ENCODE results near the gene FNDC8. TPM values are rescaled to one million over a fixed set of nuclear protein-coding genes. Genes with fewer than 3 reads are reported as not detected.

The FNDC8 gene
- total and polyA plus RNA-seq, 2 of the 4 experiments (the other 2 are of a cell fraction) = not detected

DNA sequence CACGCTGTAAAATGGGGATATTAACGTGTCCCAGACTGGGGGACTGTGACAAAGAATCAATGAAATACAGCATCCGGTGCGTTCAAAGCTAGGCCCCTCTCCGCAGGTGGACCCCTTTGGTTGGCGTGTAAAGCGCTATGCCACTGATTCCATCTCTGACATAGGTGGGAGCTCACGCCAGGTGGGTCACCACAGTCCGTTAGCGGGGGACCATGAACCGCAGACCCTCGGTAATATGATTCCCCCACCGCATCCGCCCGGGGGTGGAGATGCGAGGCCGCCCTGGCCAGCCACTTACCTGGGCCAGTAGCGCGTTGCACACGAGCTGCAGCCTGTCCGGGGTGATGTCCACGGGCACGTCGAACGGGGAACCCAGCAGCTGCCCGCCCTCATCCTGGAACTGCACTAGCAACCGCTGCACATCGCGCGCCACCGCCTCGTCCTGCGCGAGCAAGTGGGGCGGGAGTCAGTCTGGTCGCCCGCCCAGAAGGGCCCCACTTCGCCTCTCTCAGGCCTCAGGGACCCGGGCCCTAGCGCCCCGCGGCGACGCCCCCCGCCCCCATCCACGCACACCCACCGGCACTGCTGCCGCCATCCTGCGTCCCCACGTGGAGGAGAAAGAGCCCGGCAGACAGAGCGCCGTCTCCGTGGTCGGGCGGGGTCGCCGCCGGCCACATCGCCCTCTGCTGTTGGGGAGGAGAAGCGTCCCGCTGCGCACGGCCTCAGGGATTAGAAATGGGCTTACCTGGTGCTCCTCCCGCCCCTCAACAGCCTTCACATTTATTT is 20.5 kb downstream of the FNDC8 start, which contains the start of gene NLE1:
NLE1 (minus strand) TSS at position 623 of the 786 bp plus-strand sequence; CDS start at position 595, 28 bp downstream.
- H3K36me3 ChIP-seq (ENCODE audit: control insufficient read depth, insufficient read depth, low read length) = peaks cover 25% of the 10 kb centered on the region
- in situ Hi-C loops (cut with MboI; ENCODE audit: low sequenced_read_pairs) (no loop called here), intact Hi-C loops (cut with micrococcal nuclease) (no loop called here), dilution Hi-C loops (cut with HindIII; ENCODE audit: low sequenced_read_pairs, unreplicated experiment) (no loop called here)
- WGBS, 2 experiments (ENCODE audit: extremely low coverage in 2 of 2, insufficient read length in 1 of 2) = 1% methylated on average over 30 of the region's 65 CpGs; no CpG with 5 or more reads in 1 of the 2 experiments
- H2BK5ac ChIP-seq (ENCODE audit: low read depth, low read length, poor library complexity, severe bottlenecking) = peak within 1 kb of the TSS; percentile 6
- peak within 1 kb of the TSS; percentile 93 for H3K4me2 ChIP-seq (ENCODE audit: low read depth, low read length)
- H3K18ac ChIP-seq (ENCODE audit: low read depth, low read length) = no peak within 1 kb of the TSS
- H2AK5ac ChIP-seq (ENCODE audit: low read depth, low read length) = peak within 1 kb of the TSS; percentile 91
- peak within 1 kb of the TSS; percentile 53; the same call in 1 of the 2 replicates for H3K23ac ChIP-seq (ENCODE audit: low read depth, low read length)
- H4K20me1 ChIP-seq (ENCODE audit: insufficient read depth, low read length) = no peaks in the 10 kb centered on the region
- no peak within 1 kb of the TSS for H2BK120ac ChIP-seq (ENCODE audit: low read depth, low read length)
- peaks cover 14 to 20% of the 10 kb centered on the region in 2 experiments for H3K79me1 ChIP-seq (ENCODE audit: low read depth in 1 of 2, low read length in 2 of 2)
- H3K9me3 ChIP-seq (ENCODE audit: control insufficient read depth, insufficient read depth, low read length) = no peaks in the 10 kb centered on the region
- H2BK20ac ChIP-seq (ENCODE audit: low read depth, low read length) = no peak within 1 kb of the TSS
- peak within 1 kb of the TSS; percentile 14 for H4K5ac ChIP-seq (ENCODE audit: low read depth, low read length)
- CTCF ChIA-PET = interaction anchor here (0.6 to 1.2 kb wide), 3 partner anchors 12 to 262 kb away, joined by 3 to 4 read pairs (median 3); no protein-coding TSS in a partner anchor
- peak within 1 kb of the TSS; percentile 48 for H3K14ac ChIP-seq (replicated peaks; ENCODE audit: low read depth, low read length)
- peak within 1 kb of the TSS; percentile 87 for H2AK9ac ChIP-seq (replicated peaks; ENCODE audit: low read depth, low read length, poor library complexity)
- H3K9ac ChIP-seq (ENCODE audit: low read depth, low read length) = peak within 1 kb of the TSS; percentile 89
- H3K4ac ChIP-seq (ENCODE audit: low read depth, low read length) = peak within 1 kb of the TSS; percentile 18
- peak within 1 kb of the TSS; percentile 80 for H4K91ac ChIP-seq (ENCODE audit: insufficient read depth, low read depth, low read length)
- peaks cover 3% of the 10 kb centered on the region; the same call in 1 of the 2 replicates for H3K9me1 ChIP-seq (ENCODE audit: insufficient read depth, low read length)
- no peak within 1 kb of the TSS for H2BK15ac ChIP-seq (ENCODE audit: low read depth, low read length)
- H3K4me3 ChIP-seq (ENCODE audit: insufficient read depth, low read depth, low read length) = peak within 1 kb of the TSS; percentile 89
- peak within 1 kb of the TSS; percentile 83 to 91; a peak in 3 of 4 replicates for H4K8ac ChIP-seq (ENCODE audit: low read depth in 2 of 2, low read length in 2 of 2)
- peak within 1 kb of the TSS; percentile 43 for H3K27ac ChIP-seq (ENCODE audit: insufficient read depth, low read length)
- DNase-seq (peak; percentile 74), ATAC-seq (ENCODE audit: low read depth) (peak; percentile 99)
- H3K27me3 ChIP-seq (ENCODE audit: control insufficient read depth, insufficient read depth, low read length) = peaks cover 7% of the 10 kb centered on the region
- POLR2A ChIA-PET (ENCODE audit: unreplicated experiment) = no interaction called here
- H3K56ac ChIP-seq (ENCODE audit: extremely low read depth, insufficient read depth, low read length) = peak within 1 kb of the TSS; percentile 24
- H2AFZ ChIP-seq (replicated peaks; ENCODE audit: low read length, poor library complexity) = peak within 1 kb of the TSS; percentile 94
- H3K4me1 ChIP-seq (ENCODE audit: control insufficient read depth, insufficient read depth, low read length) = no peaks in the 10 kb centered on the region; the same call in 1 of the 2 replicates
- BruUV-seq (replicated peaks) = no TSS peak
- TF ChIP-seq NFE2L2 (IDR thresholded peaks at IDR 0.05; ENCODE audit: low read depth, low read length) (no peak), CEBPB (IDR thresholded peaks at IDR 0.05; ENCODE audit: low read depth, low read length) (no peak), FOS (IDR thresholded peaks at IDR 0.05; ENCODE audit: low read depth, low read length) (no peak), POLR2A (IDR thresholded peaks at IDR 0.05; ENCODE audit: low read depth, low read length) (peak; percentile 40; the same call in 1 of the 2 replicates), RAD21 (IDR thresholded peaks at IDR 0.05; ENCODE audit: low read length) (peak; percentile 46), MXI1 (IDR thresholded peaks at IDR 0.05; ENCODE audit: borderline replicate concordance, low read depth, low read length) (peak; percentile 100), MAZ (IDR thresholded peaks at IDR 0.05; ENCODE audit: borderline replicate concordance, low read depth, low read length) (peak; percentile 73; the same call in 1 of the 2 replicates), USF2 (IDR thresholded peaks at IDR 0.05; ENCODE audit: low read depth, low read length) (peak; percentile 70), MAFK (IDR thresholded peaks at IDR 0.05; ENCODE audit: low read depth, low read length) (no peak), SMC3 (IDR thresholded peaks at IDR 0.05; ENCODE audit: low read depth, low read length) (peak; percentile 38), RCOR1 (IDR thresholded peaks at IDR 0.05; ENCODE audit: insufficient replicate concordance, low read length) (no peak), BHLHE40 (IDR thresholded peaks at IDR 0.05; ENCODE audit: low read depth, low read length) (peak; percentile 35; the same call in 1 of the 2 replicates)
- TF ChIP-seq, protein P1, sequence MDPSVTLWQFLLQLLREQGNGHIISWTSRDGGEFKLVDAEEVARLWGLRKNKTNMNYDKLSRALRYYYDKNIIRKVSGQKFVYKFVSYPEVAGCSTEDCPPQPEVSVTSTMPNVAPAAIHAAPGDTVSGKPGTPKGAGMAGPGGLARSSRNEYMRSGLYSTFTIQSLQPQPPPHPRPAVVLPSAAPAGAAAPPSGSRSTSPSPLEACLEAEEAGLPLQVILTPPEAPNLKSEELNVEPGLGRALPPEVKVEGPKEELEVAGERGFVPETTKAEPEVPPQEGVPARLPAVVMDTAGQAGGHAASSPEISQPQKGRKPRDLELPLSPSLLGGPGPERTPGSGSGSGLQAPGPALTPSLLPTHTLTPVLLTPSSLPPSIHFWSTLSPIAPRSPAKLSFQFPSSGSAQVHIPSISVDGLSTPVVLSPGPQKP (IDR thresholded peaks at IDR 0.05; ENCODE audit: borderline replicate concordance, low read depth, low read length) = no peak
- TF ChIP-seq, protein P2, sequence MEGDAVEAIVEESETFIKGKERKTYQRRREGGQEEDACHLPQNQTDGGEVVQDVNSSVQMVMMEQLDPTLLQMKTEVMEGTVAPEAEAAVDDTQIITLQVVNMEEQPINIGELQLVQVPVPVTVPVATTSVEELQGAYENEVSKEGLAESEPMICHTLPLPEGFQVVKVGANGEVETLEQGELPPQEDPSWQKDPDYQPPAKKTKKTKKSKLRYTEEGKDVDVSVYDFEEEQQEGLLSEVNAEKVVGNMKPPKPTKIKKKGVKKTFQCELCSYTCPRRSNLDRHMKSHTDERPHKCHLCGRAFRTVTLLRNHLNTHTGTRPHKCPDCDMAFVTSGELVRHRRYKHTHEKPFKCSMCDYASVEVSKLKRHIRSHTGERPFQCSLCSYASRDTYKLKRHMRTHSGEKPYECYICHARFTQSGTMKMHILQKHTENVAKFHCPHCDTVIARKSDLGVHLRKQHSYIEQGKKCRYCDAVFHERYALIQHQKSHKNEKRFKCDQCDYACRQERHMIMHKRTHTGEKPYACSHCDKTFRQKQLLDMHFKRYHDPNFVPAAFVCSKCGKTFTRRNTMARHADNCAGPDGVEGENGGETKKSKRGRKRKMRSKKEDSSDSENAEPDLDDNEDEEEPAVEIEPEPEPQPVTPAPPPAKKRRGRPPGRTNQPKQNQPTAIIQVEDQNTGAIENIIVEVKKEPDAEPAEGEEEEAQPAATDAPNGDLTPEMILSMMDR (conservative IDR thresholded peaks at IDR 0.05; ENCODE audit: low read depth, low read length) = peak; percentile 90
